K562 (cell line): Measurements from ENCODE around the gene FAM187B.

Source experiments
- ARID2 ChIP-seq: fragments of 450-650 bp; IDR thresholded peaks from 2 replicates; pipeline ENCODE4 v1.6.1; 2017; ENCODE audit warnings: antibody characterized with exemption, mild to moderate bottlenecking
- EZH2 ChIP-seq: IDR thresholded peaks from 2 replicates; pipeline ENCODE4 v1.6.1; 2012; ENCODE audit warnings: low read depth, mild to moderate bottlenecking, inconsistent platforms, low read length, borderline replicate concordance
- TAF9B ChIP-seq: fragments of 450-650 bp; IDR thresholded peaks from 2 replicates; pipeline ENCODE4 v1.6.1; 2018; ENCODE audit warnings: mild to moderate bottlenecking; ENCODE audit not compliant: partially characterized antibody
- ZNF274 ChIP-seq: IDR thresholded peaks from 2 replicates; pipeline ENCODE4 v1.6.1; 2011; ENCODE audit warnings: low read depth, mild to moderate bottlenecking, low read length, moderate library complexity, borderline replicate concordance
- ZNF780A ChIP-seq: fragments of 250-450 bp; sonication (Bioruptor Pico); IDR thresholded peaks from 2 replicates; pipeline ENCODE4 v1.5.0; 2021; ENCODE audit warnings: mild to moderate bottlenecking
- TF ChIP-seq, protein P1 (sequence below): sonication (generic); formaldehyde crosslinking; IDR thresholded peaks from 2 replicates; pipeline ENCODE4 v1.8.1; 2023; ENCODE audit warnings: mild to moderate bottlenecking, missing genetic modification reagents

DNA sequence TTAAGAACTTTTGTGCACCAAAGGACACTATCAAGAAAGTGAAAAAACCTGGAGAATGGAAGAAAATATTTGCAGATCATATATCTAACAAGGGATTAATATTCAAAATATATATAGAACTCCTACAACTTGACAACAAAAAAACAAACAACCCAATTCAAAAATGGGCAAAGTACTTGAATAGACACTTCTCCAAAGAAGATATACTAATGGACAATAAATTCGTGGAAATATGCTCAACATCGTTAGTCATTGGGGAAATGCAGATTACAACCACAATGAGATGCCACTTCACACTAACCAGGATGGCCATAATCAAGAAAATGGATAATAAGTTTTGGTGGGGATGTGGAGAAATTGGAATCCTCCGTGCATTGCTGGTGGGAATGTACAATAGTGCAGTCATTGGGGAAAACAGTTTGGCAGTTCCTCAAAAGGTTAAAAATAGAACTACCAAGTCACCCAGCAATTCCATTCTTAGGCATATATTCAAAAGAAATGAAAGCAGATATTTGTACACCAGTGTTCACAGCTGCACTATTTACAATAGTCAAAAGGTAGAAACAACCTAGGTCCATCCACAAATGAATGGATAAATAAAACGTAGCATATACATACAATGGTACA is 18.0 kb upstream of the FAM187B start:
- TF ChIP-seq TAF9B (no peak), ARID2 (no peak), ZNF274 (no peak), ZNF780A (CRISPR knock-in tag) (no peak), EZH2 (no peak)
- TF ChIP-seq, protein P1, sequence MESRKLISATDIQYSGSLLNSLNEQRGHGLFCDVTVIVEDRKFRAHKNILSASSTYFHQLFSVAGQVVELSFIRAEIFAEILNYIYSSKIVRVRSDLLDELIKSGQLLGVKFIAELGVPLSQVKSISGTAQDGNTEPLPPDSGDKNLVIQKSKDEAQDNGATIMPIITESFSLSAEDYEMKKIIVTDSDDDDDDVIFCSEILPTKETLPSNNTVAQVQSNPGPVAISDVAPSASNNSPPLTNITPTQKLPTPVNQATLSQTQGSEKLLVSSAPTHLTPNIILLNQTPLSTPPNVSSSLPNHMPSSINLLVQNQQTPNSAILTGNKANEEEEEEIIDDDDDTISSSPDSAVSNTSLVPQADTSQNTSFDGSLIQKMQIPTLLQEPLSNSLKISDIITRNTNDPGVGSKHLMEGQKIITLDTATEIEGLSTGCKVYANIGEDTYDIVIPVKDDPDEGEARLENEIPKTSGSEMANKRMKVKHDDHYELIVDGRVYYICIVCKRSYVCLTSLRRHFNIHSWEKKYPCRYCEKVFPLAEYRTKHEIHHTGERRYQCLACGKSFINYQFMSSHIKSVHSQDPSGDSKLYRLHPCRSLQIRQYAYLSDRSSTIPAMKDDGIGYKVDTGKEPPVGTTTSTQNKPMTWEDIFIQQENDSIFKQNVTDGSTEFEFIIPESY (CRISPR knock-in tag): no peak
